Tibial artery (tissue), 4 donors: Measurements from ENCODE around the gene DNHD1.

Experiments used
- DNase-seq, 2 donors: peaks; one replicate each; pipeline ENCODE4 v3.0.0-alpha.2; 2019
- H3K27ac ChIP-seq, 2 donors: fragments of 200-600 bp; sonication (generic) in 1 of 2; 1 replicate in 1 of 2; 2 replicates in 1 of 2; pipeline ENCODE4 v1.5.1; 2018 to 2019; ENCODE audit warnings: mild to moderate bottlenecking in 1 of 2
- H3K27me3 ChIP-seq, 2 donors: fragments of 200-600 bp; sonication (generic) in 1 of 2; one replicate each; pipeline versions ENCODE4 v1.5.1 to v1.6.0; 2016 to 2019
- H3K36me3 ChIP-seq, 3 donors: fragments of 200-600 bp; sonication (generic) in 2 of 3; one replicate each; pipeline ENCODE4 v1.5.1; 2016 to 2019; ENCODE audit warnings: mild to moderate bottlenecking in 2 of 3
- H3K4me1 ChIP-seq, 4 donors: fragments of 200-600 bp; sonication (generic) in 2 of 4; 1 replicate in 3 of 4; 2 replicates in 1 of 4; pipeline ENCODE4 v1.5.1; 2016 to 2019
- H3K4me3 ChIP-seq, 2 donors: fragments of 200-600 bp; sonication (generic) in 1 of 2; 1 replicate in 1 of 2; 2 replicates in 1 of 2; pipeline ENCODE4 v1.5.1; 2018 to 2019; ENCODE audit warnings: mild to moderate bottlenecking in 2 of 2
- H3K9me3 ChIP-seq, 3 donors: fragments of 200-600 bp; sonication (generic) in 1 of 3; one replicate each; pipeline ENCODE4 v1.5.1; 2016 to 2019
- intact Hi-C: fragments of 100-400 bp; cut with DNase I; formaldehyde crosslinking; loops from one replicate; pipeline ENCODE4 v1.15.0; 2023; ENCODE audit warnings: low total_unique reads
- TF ChIP-seq, protein P1 (sequence below), 2 experiments: fragments of 200-600 bp in 1 of 2; fragments of 450-650 bp in 1 of 2; IDR thresholded peaks; one replicate each; pipeline ENCODE4 v1.5.1; 2017 to 2019; ENCODE audit warnings: antibody characterized with exemption in 2 of 2, mild to moderate bottlenecking in 1 of 2, moderate library complexity in 1 of 2

Gene DNHD1

DNA sequence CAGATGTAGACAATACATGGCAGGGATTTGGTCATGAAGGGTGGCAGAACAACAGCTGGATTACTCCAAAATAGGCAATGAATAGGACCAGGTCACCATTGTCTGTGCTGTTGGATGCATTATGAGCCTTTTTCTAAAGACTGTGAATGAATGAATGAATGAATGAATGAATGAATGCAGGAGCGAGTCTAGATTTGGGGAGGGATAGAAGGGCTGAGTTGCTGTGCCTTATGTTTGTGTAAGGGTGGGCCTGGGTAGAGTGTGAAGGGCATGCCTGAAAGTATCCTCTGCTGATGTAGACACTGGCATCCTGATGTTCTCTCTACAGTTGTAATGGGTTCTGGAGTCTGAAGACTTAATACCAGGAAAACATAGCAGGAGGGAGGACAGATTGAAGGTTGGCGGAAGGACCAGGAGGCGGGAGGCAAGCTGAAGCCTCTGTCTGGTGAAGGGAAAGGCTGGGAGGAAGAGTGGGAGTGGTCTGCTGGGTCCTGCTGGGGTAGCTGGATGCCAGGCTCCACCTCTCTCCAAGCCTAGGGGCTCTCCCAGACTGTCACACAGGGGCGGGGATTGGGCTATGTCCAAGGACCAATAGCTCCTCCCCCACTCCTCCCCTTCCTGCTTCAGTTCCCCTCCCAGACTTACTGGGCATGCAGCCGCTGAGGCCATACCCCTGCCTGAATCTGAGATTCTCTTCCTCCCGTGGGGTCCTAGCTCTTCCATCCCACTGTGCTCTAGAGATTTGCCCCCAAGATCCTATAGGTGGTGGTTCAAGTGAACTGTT is 28.2 kb upstream of the DNHD1 start:
- no peaks in the 10 kb centered on the region for H3K27me3 ChIP-seq
- H3K4me3 ChIP-seq, result no peak overlapping the region
- H3K4me1 ChIP-seq, result peaks cover 5 to 44% (median 21%) of the 10 kb centered on the region in 4 donors
- H3K36me3 ChIP-seq, result peaks cover 4 to 20% (median 15%) of the 10 kb centered on the region in 3 donors
- intact Hi-C loops, result no loop called here
- peak overlapping the region; percentile 57 to 69 for H3K27ac ChIP-seq
- H3K9me3 ChIP-seq, result no peaks in the 10 kb centered on the region
- TF ChIP-seq, protein P1, sequence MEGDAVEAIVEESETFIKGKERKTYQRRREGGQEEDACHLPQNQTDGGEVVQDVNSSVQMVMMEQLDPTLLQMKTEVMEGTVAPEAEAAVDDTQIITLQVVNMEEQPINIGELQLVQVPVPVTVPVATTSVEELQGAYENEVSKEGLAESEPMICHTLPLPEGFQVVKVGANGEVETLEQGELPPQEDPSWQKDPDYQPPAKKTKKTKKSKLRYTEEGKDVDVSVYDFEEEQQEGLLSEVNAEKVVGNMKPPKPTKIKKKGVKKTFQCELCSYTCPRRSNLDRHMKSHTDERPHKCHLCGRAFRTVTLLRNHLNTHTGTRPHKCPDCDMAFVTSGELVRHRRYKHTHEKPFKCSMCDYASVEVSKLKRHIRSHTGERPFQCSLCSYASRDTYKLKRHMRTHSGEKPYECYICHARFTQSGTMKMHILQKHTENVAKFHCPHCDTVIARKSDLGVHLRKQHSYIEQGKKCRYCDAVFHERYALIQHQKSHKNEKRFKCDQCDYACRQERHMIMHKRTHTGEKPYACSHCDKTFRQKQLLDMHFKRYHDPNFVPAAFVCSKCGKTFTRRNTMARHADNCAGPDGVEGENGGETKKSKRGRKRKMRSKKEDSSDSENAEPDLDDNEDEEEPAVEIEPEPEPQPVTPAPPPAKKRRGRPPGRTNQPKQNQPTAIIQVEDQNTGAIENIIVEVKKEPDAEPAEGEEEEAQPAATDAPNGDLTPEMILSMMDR (IDR thresholded peaks at IDR 0.05), result no peak
- DNase-seq, result peak; percentile 94 to 96

DNA sequence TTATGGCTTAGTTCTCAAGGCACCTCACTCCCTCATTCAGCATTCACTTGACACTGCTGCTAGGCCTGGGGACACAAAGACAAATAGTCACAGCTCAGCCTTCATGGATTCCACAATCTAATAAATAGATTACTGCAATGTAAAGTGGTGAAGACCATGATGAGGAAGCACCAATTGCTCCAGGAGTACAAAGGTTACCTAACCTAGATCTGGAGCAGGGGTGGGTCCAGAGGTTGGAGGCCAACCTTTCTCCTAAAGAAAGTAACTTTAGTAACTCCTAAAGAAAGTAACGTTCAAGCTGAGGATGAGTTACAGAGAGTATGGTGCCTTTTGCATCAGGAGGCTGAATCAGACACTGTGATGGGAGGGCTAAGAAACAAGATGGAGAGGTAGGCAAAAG is 27.5 kb upstream of the DNHD1 start:
- TF ChIP-seq, protein P1 (IDR thresholded peaks at IDR 0.05), result no peak
- Histone ChIP-seq H3K36me3 (peaks cover 0 to 13% (median 8%) of the 10 kb centered on the region in 3 donors), H3K4me3 (no peak overlapping the region), H3K4me1 (peaks cover 5 to 48% (median 23%) of the 10 kb centered on the region in 4 donors), H3K27me3 (no peaks in the 10 kb centered on the region), H3K27ac (peak overlapping the region; percentile 57 to 69), H3K9me3 (no peaks in the 10 kb centered on the region)
- no peak for DNase-seq
- intact Hi-C loops, result no loop called here

DNA sequence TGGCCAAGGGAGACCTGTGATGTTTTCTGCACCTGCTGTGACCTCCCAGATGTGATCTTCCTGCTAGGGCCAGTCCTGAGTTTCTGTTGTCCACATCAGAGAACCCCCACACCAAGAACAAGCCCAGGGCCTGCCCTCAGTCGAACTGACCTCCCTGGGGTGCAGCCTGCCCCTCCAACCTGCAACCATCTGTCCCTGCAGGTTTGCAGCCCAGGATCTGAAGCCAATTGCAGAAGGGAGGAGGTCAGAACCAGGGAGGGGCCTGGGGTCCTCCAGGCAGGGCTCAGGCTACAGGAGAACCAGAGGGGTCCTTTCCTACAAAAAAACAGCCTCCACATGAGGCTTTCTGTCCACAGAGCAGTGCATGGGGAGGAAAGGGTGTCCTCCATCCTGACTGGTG is 24.1 kb upstream of the DNHD1 start:
- Histone ChIP-seq H3K36me3 (peaks cover 0 to 16% (median 15%) of the 10 kb centered on the region in 3 donors), H3K27ac (peak overlapping the region; percentile 84 to 92), H3K27me3 (no peaks in the 10 kb centered on the region), H3K4me1 (peaks cover 5 to 57% (median 27%) of the 10 kb centered on the region in 4 donors), H3K9me3 (no peaks in the 10 kb centered on the region), H3K4me3 (peak overlapping the region; percentile 79 to 92)
- intact Hi-C loops, result no loop called here
- no peak for DNase-seq
- TF ChIP-seq, protein P1 (IDR thresholded peaks at IDR 0.05), result no peak

DNA sequence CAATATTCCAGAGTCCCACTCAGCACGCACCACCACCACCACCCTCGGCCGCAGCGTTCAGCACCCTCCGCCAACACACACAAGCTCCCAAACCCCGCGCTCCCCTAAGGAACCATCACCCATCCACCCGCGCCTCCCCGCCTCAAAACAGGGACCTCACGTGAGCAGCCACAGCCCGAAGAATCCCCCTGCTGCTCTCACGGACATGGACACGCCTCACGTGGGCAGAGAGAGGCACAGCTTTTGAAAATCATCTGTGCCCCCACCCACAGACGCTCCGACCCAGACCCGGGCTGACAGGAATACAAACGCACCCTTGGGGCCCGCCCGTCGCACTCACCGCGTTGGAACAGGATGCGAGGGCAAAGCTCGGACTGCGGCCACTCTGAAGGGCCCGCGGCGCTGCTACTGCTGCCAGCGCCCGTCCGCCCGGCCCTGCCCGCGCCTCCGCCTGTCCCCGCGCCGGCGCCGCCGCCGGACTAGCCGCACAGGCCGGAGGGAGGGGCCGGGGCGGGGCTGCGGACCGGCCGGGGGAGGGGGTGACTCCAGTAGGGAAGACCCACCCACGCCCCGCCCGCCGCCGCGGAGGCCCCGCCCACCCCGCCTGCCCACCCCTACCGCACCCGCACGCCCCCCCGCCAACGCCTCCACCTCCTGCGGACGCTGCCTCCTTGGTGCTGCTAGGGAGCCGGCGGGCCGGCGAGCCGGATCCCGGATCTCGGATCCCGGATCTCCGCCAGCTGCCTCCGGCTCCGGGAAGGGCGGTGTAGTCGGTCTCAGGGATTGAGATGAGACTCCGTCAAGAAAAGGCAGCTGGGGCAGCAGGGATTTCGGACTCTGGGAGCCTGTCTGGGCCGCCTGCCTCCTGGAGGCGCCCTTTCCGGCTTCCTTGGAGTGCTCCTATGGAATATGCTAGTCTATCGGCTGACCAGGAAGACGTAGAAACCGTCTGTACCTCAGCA is 23.3 kb upstream of the DNHD1 start, which contains the start of gene TRIM3:
TRIM3 (minus strand) TSS at position 491 of the 962 bp plus-strand sequence. CDS start 8,246 bp downstream, outside the sequence.
- H3K27ac ChIP-seq, result peak within 1 kb of the TSS; percentile 84 to 92
- H3K9me3 ChIP-seq, result no peaks in the 10 kb centered on the region
- no peaks in the 10 kb centered on the region for H3K27me3 ChIP-seq
- peak within 1 kb of the TSS; percentile 79 to 92 for H3K4me3 ChIP-seq
- peaks cover 5 to 53% (median 25%) of the 10 kb centered on the region in 4 donors for H3K4me1 ChIP-seq
- peak; percentile 93 to 98 for DNase-seq
- intact Hi-C loops, result no loop called here
- TF ChIP-seq, protein P1 (IDR thresholded peaks at IDR 0.05), result no peak
- H3K36me3 ChIP-seq, result peaks cover 5 to 24% (median 23%) of the 10 kb centered on the region in 3 donors

DNA sequence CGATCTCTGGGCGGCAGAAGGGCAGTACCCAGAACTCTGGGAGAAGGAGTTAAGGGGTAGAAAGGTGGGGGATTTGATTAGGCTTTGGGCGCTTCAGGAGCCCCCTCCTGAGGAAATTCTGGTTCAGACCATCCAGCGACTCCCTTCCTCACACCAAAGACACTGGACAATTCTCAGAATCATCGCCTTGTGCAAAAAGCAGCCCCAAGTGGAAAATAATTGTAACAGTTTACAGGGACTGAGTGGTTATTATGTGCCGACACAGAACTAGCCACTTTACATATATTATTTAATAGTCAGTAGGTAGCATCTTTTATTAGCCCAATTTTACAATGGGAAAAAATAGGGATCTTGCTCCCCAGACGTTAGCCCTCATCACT is 22.7 kb upstream of the DNHD1 start:
- intact Hi-C loops, result no loop called here

More for the DNA sequence above, 22.7 kb upstream of the DNHD1 start:
- H3K27ac ChIP-seq, result peak overlapping the region; percentile 84 to 92
- H3K27me3 ChIP-seq, result no peaks in the 10 kb centered on the region
- TF ChIP-seq, protein P1 (IDR thresholded peaks at IDR 0.05), result no peak
- H3K9me3 ChIP-seq, result no peaks in the 10 kb centered on the region
- no peak for DNase-seq
- peak overlapping the region; percentile 79 to 92 for H3K4me3 ChIP-seq
- peaks cover 7 to 30% (median 25%) of the 10 kb centered on the region in 3 donors for H3K36me3 ChIP-seq
- peaks cover 5 to 46% (median 25%) of the 10 kb centered on the region in 4 donors for H3K4me1 ChIP-seq
